Retinal pigment epithelial cell (primary cell): ENCODE measurements around the gene IPCEF1.
"Not testable (repeated sequence)": the region's sequence is repeated elsewhere in the genome, so short reads cannot be mapped to it uniquely, and the experiment has no call there.

Source experiments
- DNase-seq: peaks from one replicate; pipeline ENCODE4 v3.0.0-alpha.2; 2010; ENCODE audit warnings: low read depth
- H3K4me3 ChIP-seq: 2 replicates; pipeline ENCODE4 v1.5.1; 2011; ENCODE audit warnings: mild to moderate bottlenecking, low read length, control low read depth, moderate library complexity
- TF ChIP-seq, protein P1 (sequence below): conservative IDR thresholded peaks from 2 replicates; pipeline ENCODE4 v1.5.1; 2011; ENCODE audit warnings: low read depth, low read length, control low read depth, inconsistent platforms

The IPCEF1 gene

DNA sequence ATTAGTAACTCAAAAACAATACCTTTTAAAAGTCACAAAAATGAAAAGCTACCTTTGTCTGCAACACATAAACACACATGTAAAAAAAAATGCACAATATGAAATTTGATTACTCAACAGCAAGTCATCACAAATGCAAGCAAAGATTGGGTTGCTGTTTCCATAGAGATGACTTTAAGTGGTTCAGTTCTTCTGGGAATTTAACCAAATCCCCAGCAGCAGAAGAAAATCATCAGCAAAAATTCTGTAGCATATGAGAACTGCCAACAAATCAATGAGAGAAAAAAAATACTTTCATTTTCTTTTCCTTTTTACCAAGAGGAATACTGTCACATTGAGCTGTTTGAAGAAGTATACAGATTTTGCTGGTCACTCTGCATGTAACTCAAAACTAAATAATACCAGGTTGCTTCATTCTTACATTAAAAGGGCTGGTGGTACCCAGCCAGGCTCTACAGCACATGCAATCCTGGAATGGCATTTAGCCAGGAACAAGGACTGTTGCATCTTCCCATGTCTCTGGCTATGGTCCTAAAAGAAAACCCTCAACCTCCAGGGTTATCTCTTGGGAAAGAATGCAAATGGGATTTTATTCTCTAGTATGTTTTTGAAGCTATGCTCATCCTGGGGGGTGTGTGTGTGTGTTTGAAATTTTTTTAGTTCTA lies 159.3 kb downstream of the IPCEF1 start:
- no peak overlapping the region for H3K4me3 ChIP-seq
- TF ChIP-seq, protein P1, sequence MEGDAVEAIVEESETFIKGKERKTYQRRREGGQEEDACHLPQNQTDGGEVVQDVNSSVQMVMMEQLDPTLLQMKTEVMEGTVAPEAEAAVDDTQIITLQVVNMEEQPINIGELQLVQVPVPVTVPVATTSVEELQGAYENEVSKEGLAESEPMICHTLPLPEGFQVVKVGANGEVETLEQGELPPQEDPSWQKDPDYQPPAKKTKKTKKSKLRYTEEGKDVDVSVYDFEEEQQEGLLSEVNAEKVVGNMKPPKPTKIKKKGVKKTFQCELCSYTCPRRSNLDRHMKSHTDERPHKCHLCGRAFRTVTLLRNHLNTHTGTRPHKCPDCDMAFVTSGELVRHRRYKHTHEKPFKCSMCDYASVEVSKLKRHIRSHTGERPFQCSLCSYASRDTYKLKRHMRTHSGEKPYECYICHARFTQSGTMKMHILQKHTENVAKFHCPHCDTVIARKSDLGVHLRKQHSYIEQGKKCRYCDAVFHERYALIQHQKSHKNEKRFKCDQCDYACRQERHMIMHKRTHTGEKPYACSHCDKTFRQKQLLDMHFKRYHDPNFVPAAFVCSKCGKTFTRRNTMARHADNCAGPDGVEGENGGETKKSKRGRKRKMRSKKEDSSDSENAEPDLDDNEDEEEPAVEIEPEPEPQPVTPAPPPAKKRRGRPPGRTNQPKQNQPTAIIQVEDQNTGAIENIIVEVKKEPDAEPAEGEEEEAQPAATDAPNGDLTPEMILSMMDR: no peak
- DNase-seq: peak; percentile 44

DNA sequence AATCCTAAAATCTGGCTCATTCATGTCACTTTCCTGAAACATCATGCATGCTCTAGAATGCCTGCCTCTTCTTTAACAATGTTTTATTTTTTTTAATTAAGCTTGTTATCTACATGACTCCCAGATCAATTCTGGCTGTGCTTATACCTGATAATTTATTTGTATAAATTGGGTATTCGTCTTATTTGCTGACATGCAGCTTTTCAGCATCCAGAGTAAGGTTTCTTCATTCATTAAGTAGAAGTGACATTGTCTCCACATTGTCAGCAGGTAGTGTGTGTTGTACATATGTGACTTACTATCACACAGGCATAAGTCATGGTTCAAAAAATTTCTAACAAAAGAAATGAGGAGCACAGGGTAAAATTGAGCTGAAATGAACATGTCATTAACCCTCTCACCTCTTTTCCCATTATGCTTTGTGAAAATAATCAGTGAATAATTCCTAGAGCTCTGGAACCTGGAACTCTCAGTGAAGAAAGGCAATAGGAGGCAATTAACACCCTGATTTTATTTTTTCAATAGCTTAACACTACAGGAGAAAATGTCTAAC lies 160.2 kb downstream of the IPCEF1 start:
- TF ChIP-seq, protein P1: no peak
- DNase-seq: no peak
- H3K4me3 ChIP-seq: no peak overlapping the region

DNA sequence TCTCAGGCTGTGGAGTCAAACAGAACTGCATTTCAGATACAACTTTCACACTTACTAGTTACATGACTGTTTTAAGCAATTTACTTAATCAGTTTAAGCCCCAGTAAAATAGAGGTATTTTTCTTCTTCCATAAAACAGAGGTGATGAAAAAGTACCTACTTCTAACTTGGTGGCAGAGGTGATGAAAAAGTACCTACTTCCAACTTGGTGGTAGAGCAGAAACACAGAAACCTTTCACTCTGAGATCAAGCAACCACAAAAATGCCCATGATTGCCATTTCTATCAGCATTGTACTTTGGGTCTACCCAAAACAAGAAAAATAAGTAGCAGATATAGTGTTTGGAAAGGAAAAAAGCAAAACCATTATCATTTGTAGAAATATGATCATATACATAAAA lies 168.9 kb downstream of the IPCEF1 start:
- TF ChIP-seq, protein P1: no peak
- no peak overlapping the region for H3K4me3 ChIP-seq
- DNase-seq: no peak

DNA sequence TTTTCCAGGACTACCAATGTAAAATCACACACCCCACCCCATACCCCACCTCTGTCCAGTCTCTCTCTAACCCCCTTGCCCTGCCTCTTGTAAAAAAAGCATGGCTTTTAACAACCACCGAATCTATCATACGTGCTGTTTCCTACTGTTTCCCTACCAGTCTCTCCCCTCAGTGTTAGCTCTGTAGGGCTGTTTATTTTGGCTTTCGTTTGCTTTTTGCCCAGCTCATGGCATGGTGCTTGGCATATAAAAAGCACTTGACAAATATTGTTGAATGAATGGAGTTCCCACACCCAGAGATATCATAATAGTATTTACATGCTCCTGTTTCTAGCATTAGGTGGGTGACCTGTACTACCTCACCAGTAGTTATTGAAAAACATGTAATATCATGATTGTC lies 169.4 kb downstream of the IPCEF1 start:
- H3K4me3 ChIP-seq: no peak overlapping the region
- DNase-seq: no peak
- TF ChIP-seq, protein P1: no peak

DNA sequence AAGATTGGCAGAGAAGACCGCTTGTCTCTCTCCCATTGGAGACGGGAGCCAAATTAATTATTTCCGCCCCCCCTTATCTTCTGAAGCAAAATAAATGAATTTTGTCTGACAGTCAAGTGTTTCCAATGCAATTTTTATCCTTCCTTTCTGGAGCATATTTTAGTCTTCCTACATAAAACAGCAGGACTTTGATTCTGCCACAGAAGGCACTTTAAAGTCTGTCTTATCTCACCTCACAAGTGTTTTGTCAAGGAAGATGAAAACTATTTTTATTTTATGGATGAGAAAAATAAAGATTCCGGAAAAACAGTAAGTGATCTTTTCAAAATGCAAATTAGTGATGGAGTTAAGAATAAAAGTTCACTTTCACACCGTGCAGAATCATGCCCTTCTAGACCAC lies 177.2 kb downstream of the IPCEF1 start:
- no peak for DNase-seq
- TF ChIP-seq, protein P1: no peak
- no peak overlapping the region for H3K4me3 ChIP-seq

DNA sequence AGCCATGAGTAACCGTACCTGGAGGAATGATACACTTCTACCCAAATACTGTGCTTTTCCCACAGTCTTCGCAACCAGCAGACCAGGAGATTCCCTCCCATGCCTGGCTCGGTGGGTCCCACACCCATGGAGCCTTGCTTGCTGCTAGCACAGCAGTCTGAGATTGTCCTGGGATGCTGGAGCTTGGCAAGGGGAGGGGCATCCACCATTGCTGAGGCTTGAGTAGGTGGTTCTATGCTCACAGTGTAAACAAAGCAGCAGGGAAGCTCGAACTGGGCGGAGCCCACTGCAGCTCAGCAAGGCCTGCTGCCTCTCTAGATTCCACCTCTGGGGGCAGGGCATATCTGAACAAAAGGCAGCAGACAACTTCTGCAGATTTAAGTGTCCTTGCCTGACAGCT lies 184.2 kb downstream of the IPCEF1 start:
- H3K4me3 ChIP-seq: not testable (repeated sequence)

DNA sequence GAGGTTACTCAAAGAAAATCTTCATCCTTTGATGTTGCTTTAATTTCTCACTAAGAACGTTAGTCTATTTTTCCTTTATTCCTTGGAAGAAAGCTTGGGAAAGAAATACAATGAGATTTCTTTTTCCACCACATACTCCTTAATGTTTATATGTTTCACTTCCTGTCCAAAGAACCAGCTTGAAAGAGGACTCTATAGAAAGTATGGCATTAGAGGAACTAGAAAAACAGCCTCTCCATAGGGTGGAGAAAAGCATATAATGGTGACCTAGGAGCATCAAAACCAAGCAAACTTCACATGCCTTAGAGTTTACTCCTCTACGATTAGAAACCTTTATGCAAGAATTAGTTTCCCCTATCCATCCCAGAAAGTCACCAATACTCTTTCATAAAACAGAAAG lies 186.5 kb downstream of the IPCEF1 start:
- no peak overlapping the region for H3K4me3 ChIP-seq
- no peak for DNase-seq
- TF ChIP-seq, protein P1: no peak

More for the DNA sequence above, 184.2 kb downstream of the IPCEF1 start:
- DNase-seq: not testable (repeated sequence)
